Naive thymus-derived CD4-positive, alpha-beta T cell (primary cell): ENCODE results near the gene ZNF8. TPM values are rescaled to one million over a fixed set of nuclear protein-coding genes. Genes with fewer than 3 reads are reported as not detected.

Experiments used
- ATAC-seq: fragments of 150-1000 bp; cut with Tn5 transposase; 2 replicates; pipeline ENCODE4 v1.10.0; 2021; ENCODE audit warnings: mild to moderate bottlenecking, moderate library complexity
- CTCF ChIA-PET: fragments of 350-600 bp; sonication (Branson Sonifier 250); formaldehyde crosslinking; loops from one replicate; lab custom pipeline; 2021; ENCODE audit warnings: antibody characterized with exemption; lab: Charles Lee
- POLR2A ChIA-PET: fragments of 350-600 bp; sonication (Branson Sonifier 250); formaldehyde crosslinking; loops from one replicate; lab custom pipeline; 2021; ENCODE audit warnings: antibody characterized with exemption, inconsistent platforms; lab: Charles Lee
- DNase-seq, 9 donors: peaks; one replicate each; pipeline versions ENCODE4 v3.0.0 to v3.0.0-alpha.2; 2020 to 2022; ENCODE audit warnings: mixed read lengths in 1 of 9
- H3K27ac ChIP-seq: one replicate; pipeline ENCODE4 v1.7.0; 2013; ENCODE audit warnings: mild to moderate bottlenecking, low read depth, low read length, moderate library complexity
- H3K27me3 ChIP-seq, 2 donors: one replicate each; pipeline ENCODE4 v1.7.0; 2013; ENCODE audit warnings: low read length in 2 of 2, mild to moderate bottlenecking in 2 of 2, moderate library complexity in 2 of 2; ENCODE audit not compliant: control insufficient read depth in 2 of 2, insufficient read depth in 2 of 2
- H3K36me3 ChIP-seq, 3 experiments: 1 replicate in 2 of 3; 2 replicates in 1 of 3; pipeline ENCODE4 v1.7.0; 2013; ENCODE audit warnings: low read length in 3 of 3, mild to moderate bottlenecking in 3 of 3, moderate library complexity in 1 of 3; ENCODE audit not compliant: insufficient read depth in 3 of 3, control insufficient read depth in 2 of 3
- H3K4me1 ChIP-seq, 2 donors: one replicate each; pipeline ENCODE4 v1.7.0; 2013; ENCODE audit warnings: low read length in 2 of 2, mild to moderate bottlenecking in 2 of 2, moderate library complexity in 1 of 2; ENCODE audit not compliant: control insufficient read depth in 2 of 2, insufficient read depth in 2 of 2
- H3K4me3 ChIP-seq: 2 replicates; pipeline ENCODE4 v1.7.0; 2013; ENCODE audit warnings: mild to moderate bottlenecking, low read length
- H3K9me3 ChIP-seq, 3 experiments: 1 replicate in 2 of 3; 2 replicates in 1 of 3; pipeline ENCODE4 v1.7.0; 2013; ENCODE audit warnings: low read length in 3 of 3; ENCODE audit not compliant: control insufficient read depth in 2 of 3
- H3K27ac Mint-ChIP-seq, 9 donors: one replicate each; pipeline ENCODE4 v1.8.0; 2020 to 2022; ENCODE audit warnings: mixed read lengths in 9 of 9, mild to moderate bottlenecking in 8 of 9, moderate library complexity in 5 of 9, inconsistent platforms in 2 of 9
- H3K27me3 Mint-ChIP-seq, 5 donors: one replicate each; pipeline ENCODE4 v1.8.0; 2021 to 2022; ENCODE audit warnings: mixed read lengths in 5 of 5, mild to moderate bottlenecking in 1 of 5
- H3K36me3 Mint-ChIP-seq, 5 donors: one replicate each; pipeline ENCODE4 v1.8.0; 2020 to 2022; ENCODE audit warnings: mixed read lengths in 5 of 5, mild to moderate bottlenecking in 3 of 5, inconsistent platforms in 1 of 5
- H3K4me1 Mint-ChIP-seq, 7 donors: one replicate each; pipeline ENCODE4 v1.8.0; 2020 to 2022; ENCODE audit warnings: mixed read lengths in 7 of 7, mild to moderate bottlenecking in 3 of 7, inconsistent platforms in 1 of 7
- H3K4me3 Mint-ChIP-seq, 10 donors: one replicate each; pipeline ENCODE4 v1.8.0; 2020 to 2022; ENCODE audit warnings: mild to moderate bottlenecking in 10 of 10, mixed read lengths in 10 of 10, moderate library complexity in 6 of 10, inconsistent platforms in 2 of 10
- H3K9me3 Mint-ChIP-seq, 11 donors: one replicate each; pipeline ENCODE4 v1.8.0; 2020 to 2022; ENCODE audit warnings: mixed read lengths in 11 of 11, mild to moderate bottlenecking in 4 of 11, inconsistent platforms in 1 of 11, moderate library complexity in 1 of 11
- intact Hi-C, 2 donors: fragments of 100-400 bp; cut with micrococcal nuclease; formaldehyde crosslinking; loops; one replicate each; pipeline ENCODE4 v1.15.1; 2023
- polyA plus RNA-seq, 2 donors: library from polyadenylated mRNA; unstranded; fragments of 300-500 nt; fragmentation: Illumina TruSeq; gene quantifications; one replicate each; pipeline ENCODE4 v1.2.3, GENCODE V29; 2021
- total RNA-seq, 6 experiments: library from RNA in 5 of 6; stranded (reverse) in 5 of 6; gene quantifications; 1 replicate in 5 of 6; 2 replicates in 1 of 6; pipeline ENCODE4 v1.2.3 and lab custom pipeline; 2021 to 2026

ZNF8 gene
- total RNA-seq (10 to 100 TPM in 2 of 5 experiments, 1 to 10 TPM in 3; 5.2 to 10.5 (median 10.0) TPM), polyA plus RNA-seq (1 to 10 TPM in 1 of 2 donors, under 1 TPM in 1; 0.97 to 1.4 TPM), total RNA-seq (lab: John Stamatoyannopoulos, UW) (22.3 reads per million, percentile 53 among the genes with 10 or more reads in this experiment)

- Mint-ChIP-seq H3K4me3 (peak within 1 kb of the TSS; percentile 89 to 99 (median 95)), H3K9me3 (peaks cover 0 to 28% (median 14%) of the 10 kb centered on the region in 11 donors), H3K27ac (peak within 1 kb of the TSS; percentile 88 to 97 (median 96)), H3K36me3 (peaks cover 8 to 69% (median 47%) of the 10 kb centered on the region in 5 donors), H3K4me1 (peaks cover 28 to 63% (median 43%) of the 10 kb centered on the region in 7 donors), H3K27me3 (no peaks in the 10 kb centered on the region)
- no peaks in the 10 kb centered on the region for H3K27me3 ChIP-seq
- DNase-seq (peak; percentile 84 to 96 (median 93)), ATAC-seq (peak; percentile 99)
- intact Hi-C loops: loop anchor here (1.0 to 5.0 kb wide), 22 partner anchors 27 to 915 kb away; partner anchors contain the start of genes ERVK3-1 (in 2 of the 2), ZNF132 (in 2 of the 2), ZNF274 (in 2 of the 2) and ZNF497 (in 2 of the 2)
- H3K4me1 ChIP-seq: peaks cover 12 to 15% of the 10 kb centered on the region in 2 donors
- H3K36me3 ChIP-seq: peaks cover 0 to 38% (median 0%) of the 10 kb centered on the region in 3 experiments
- H3K4me3 ChIP-seq: peak within 1 kb of the TSS; percentile 93
- peak within 1 kb of the TSS; percentile 80 for H3K27ac ChIP-seq
- ChIA-PET POLR2A (interaction anchor here (0.6 to 1.5 kb wide), 10 partner anchors 9 to 130 kb away, joined by 3 to 21 read pairs (median 4); partner anchors contain the start of genes ERVK3-1, ZNF274, ZNF497 and ZNF584), CTCF (no interaction called here)
- peaks cover 0 to 20% (median 0%) of the 10 kb centered on the region in 3 experiments for H3K9me3 ChIP-seq
These were observed at the start of gene ZNF8 for GRCh38 chr19:58278541-58279041. ZNF8 (plus strand) TSS chr19:58278955; CDS start chr19:58279082, 127 bp downstream.

- Histone ChIP-seq H3K4me3 (peak overlapping the region; percentile 86), H3K36me3 (peaks cover 3 to 52% (median 6%) of the 10 kb centered on the region in 3 experiments), H3K27me3 (no peaks in the 10 kb centered on the region), H3K9me3 (peaks cover 0 to 27% (median 0%) of the 10 kb centered on the region in 3 experiments), H3K4me1 (peaks cover 10% of the 10 kb centered on the region in 2 donors), H3K27ac (peak overlapping the region; percentile 73)
- POLR2A ChIA-PET: interaction anchor here (0.6 to 2.4 kb wide), 3 partner anchors 20 to 46 kb away, joined by 3 to 15 read pairs (median 3); partner anchors contain the start of gene ZNF274
- peaks cover 20 to 80% (median 48%) of the 10 kb centered on the region in 11 donors for H3K9me3 Mint-ChIP-seq
- peaks cover 21 to 38% (median 30%) of the 10 kb centered on the region in 7 donors for H3K4me1 Mint-ChIP-seq
- intact Hi-C loops: loop anchor here (2.0 to 5.0 kb wide), 3 partner anchors 46 to 158 kb away; partner anchors contain the start of genes RPS5 (in 1 of the 2), ZNF274 (in 1 of the 2) and ZNF8 (in 1 of the 2)
- CTCF ChIA-PET: interaction anchor here (1.5 kb wide), 1 partner anchor 46 kb away, joined by 6 read pairs; the partner anchor contains the start of gene ZNF274
- peak overlapping the region in 7 of 9 donors; percentile 43 to 94 (median 80) for H3K27ac Mint-ChIP-seq
- ATAC-seq (peak; percentile 36), DNase-seq (peak in 5 of 9 donors; percentile 7 to 22 (median 11))
- peaks cover 44 to 58% (median 55%) of the 10 kb centered on the region in 5 donors for H3K36me3 Mint-ChIP-seq
- no peaks in the 10 kb centered on the region for H3K27me3 Mint-ChIP-seq
- peak overlapping the region; percentile 89 to 95 (median 94) for H3K4me3 Mint-ChIP-seq
These were observed 49.5 kb upstream of the ZNF8 start for GRCh38 chr19:58229255-58229639.

GRCh38 chr19:58237324-58237723, 41.4 kb upstream of the ZNF8 start:
- no peaks in the 10 kb centered on the region for H3K4me1 ChIP-seq
- H3K27ac ChIP-seq: no peak overlapping the region
- DNase-seq (no peak), ATAC-seq (no peak)
- ChIA-PET CTCF (no interaction called here), POLR2A (no interaction called here)
- peaks cover 14 to 97% (median 62%) of the 10 kb centered on the region in 11 donors for H3K9me3 Mint-ChIP-seq
- no peaks in the 10 kb centered on the region for H3K27me3 ChIP-seq
- no peak overlapping the region for H3K4me3 ChIP-seq
- H3K27me3 Mint-ChIP-seq: no peaks in the 10 kb centered on the region
- intact Hi-C loops: no loop called here
- peaks cover 0 to 83% (median 12%) of the 10 kb centered on the region in 3 experiments for H3K9me3 ChIP-seq
- peaks cover 0 to 15% (median 0%) of the 10 kb centered on the region in 7 donors for H3K4me1 Mint-ChIP-seq
- H3K36me3 Mint-ChIP-seq: peaks cover 22 to 95% (median 83%) of the 10 kb centered on the region in 5 donors
- H3K36me3 ChIP-seq: peaks cover 5 to 80% (median 11%) of the 10 kb centered on the region in 3 experiments
- H3K4me3 Mint-ChIP-seq: no peak overlapping the region
- no peak overlapping the region for H3K27ac Mint-ChIP-seq

GRCh38 chr19:58243351-58243750, 35.4 kb upstream of the ZNF8 start:
- intact Hi-C loops: no loop called here
- peaks cover 0 to 4% (median 0%) of the 10 kb centered on the region in 7 donors for H3K4me1 Mint-ChIP-seq
- peaks cover 13 to 88% (median 38%) of the 10 kb centered on the region in 3 experiments for H3K36me3 ChIP-seq
- H3K27me3 Mint-ChIP-seq: no peaks in the 10 kb centered on the region
- no peak overlapping the region for H3K4me3 ChIP-seq
- H3K4me1 ChIP-seq: no peaks in the 10 kb centered on the region
- no peak overlapping the region for H3K4me3 Mint-ChIP-seq
- peaks cover 6 to 100% (median 81%) of the 10 kb centered on the region in 11 donors for H3K9me3 Mint-ChIP-seq
- ChIA-PET CTCF (no interaction called here), POLR2A (no interaction called here)
- peaks cover 26 to 100% (median 88%) of the 10 kb centered on the region in 5 donors for H3K36me3 Mint-ChIP-seq
- DNase-seq: no peak
- H3K27ac Mint-ChIP-seq: peak overlapping the region in 1 of 9 donors; percentile 62
- no peak for ATAC-seq
- H3K27me3 ChIP-seq: no peaks in the 10 kb centered on the region
- no peak overlapping the region for H3K27ac ChIP-seq
- H3K9me3 ChIP-seq: peaks cover 0 to 86% (median 27%) of the 10 kb centered on the region in 3 experiments

GRCh38 chr19:58248886-58249285, 29.9 kb upstream of the ZNF8 start:
- no peak overlapping the region for H3K4me3 ChIP-seq
- H3K9me3 ChIP-seq: peaks cover 4 to 85% (median 43%) of the 10 kb centered on the region in 3 experiments
- DNase-seq: no peak
- ChIA-PET CTCF (no interaction called here), POLR2A (no interaction called here)
- no peaks in the 10 kb centered on the region for H3K4me1 ChIP-seq
- Mint-ChIP-seq H3K4me3 (no peak overlapping the region), H3K27me3 (no peaks in the 10 kb centered on the region), H3K9me3 (peaks cover 6 to 100% (median 81%) of the 10 kb centered on the region in 11 donors), H3K27ac (no peak overlapping the region), H3K36me3 (peaks cover 39 to 94% (median 85%) of the 10 kb centered on the region in 5 donors), H3K4me1 (no peaks in the 10 kb centered on the region)
- no peak overlapping the region for H3K27ac ChIP-seq
- H3K27me3 ChIP-seq: no peaks in the 10 kb centered on the region
- peaks cover 20 to 94% (median 35%) of the 10 kb centered on the region in 3 experiments for H3K36me3 ChIP-seq
- ATAC-seq: no peak
- intact Hi-C loops: no loop called here

- no peaks in the 10 kb centered on the region for H3K4me1 ChIP-seq
- ChIA-PET POLR2A (no interaction called here), CTCF (no interaction called here)
- H3K4me3 ChIP-seq: no peak overlapping the region
- H3K27me3 ChIP-seq: no peaks in the 10 kb centered on the region
- Mint-ChIP-seq H3K4me3 (no peak overlapping the region), H3K36me3 (peaks cover 49 to 94% (median 81%) of the 10 kb centered on the region in 5 donors), H3K27me3 (no peaks in the 10 kb centered on the region), H3K27ac (no peak overlapping the region), H3K9me3 (peaks cover 10 to 100% (median 81%) of the 10 kb centered on the region in 11 donors), H3K4me1 (no peaks in the 10 kb centered on the region)
- DNase-seq (no peak), ATAC-seq (no peak)
- intact Hi-C loops: no loop called here
- H3K9me3 ChIP-seq: peaks cover 4 to 84% (median 31%) of the 10 kb centered on the region in 3 experiments
- H3K36me3 ChIP-seq: peaks cover 12 to 85% (median 15%) of the 10 kb centered on the region in 3 experiments
- H3K27ac ChIP-seq: no peak overlapping the region
These were observed 26.6 kb upstream of the ZNF8 start for GRCh38 chr19:58252102-58252685.
